Panc1 (cell line): ENCODE results near the gene LCE3E.

ENCODE experiments used
- CTCF ChIP-seq: fragments of 450-650 bp; IDR thresholded peaks from 2 replicates; pipeline ENCODE4 v1.5.1; 2017; ENCODE audit warnings: mild to moderate bottlenecking
- SIN3A ChIP-seq: IDR thresholded peaks from 2 replicates; pipeline ENCODE4 v1.6.1; 2012; ENCODE audit warnings: low read depth, mild to moderate bottlenecking, low read length, moderate library complexity, borderline replicate concordance; ENCODE audit not compliant: insufficient read depth

- no peak for TF ChIP-seq CTCF
- TF ChIP-seq SIN3A = no peak
Observed at GRCh38 chr1:152517237-152517811, 49.3 kb downstream of the LCE3E start.
